Thoracic aorta (tissue), 2 donors: ENCODE results near the gene PTPRE. TPM values are rescaled to one million over a fixed set of nuclear protein-coding genes. Genes with fewer than 3 reads are reported as not detected.
A peak's percentile ranks its signal among the peaks of the same experiment; 100 is the strongest.

Experiments used
- ATAC-seq: fragments of 150-250 bp; one replicate; pipeline ENCODE4 v1.8.0; 2017; ENCODE audit warnings: low read depth; ENCODE audit not compliant: insufficient number of reproducible peaks, low FRiP score
- DNase-seq: peaks from one replicate; pipeline ENCODE4 v3.0.0-alpha.2; 2020; ENCODE audit warnings: low spot score
- H3K27ac ChIP-seq, 2 donors: fragments of 200-600 bp; sonication (generic); 1 replicate in 1 of 2; 2 replicates in 1 of 2; pipeline ENCODE4 v1.5.1; 2016; ENCODE audit warnings: mild to moderate bottlenecking in 2 of 2, moderate library complexity in 2 of 2
- H3K27me3 ChIP-seq: fragments of 200-600 bp; sonication (generic); replicated peaks from 2 replicates; pipeline ENCODE4 v1.6.0; 2016; ENCODE audit warnings: mild to moderate bottlenecking; ENCODE audit not compliant: insufficient read depth
- H3K36me3 ChIP-seq: fragments of 200-600 bp; sonication (generic); one replicate; pipeline ENCODE4 v1.5.1; 2016
- H3K4me1 ChIP-seq, 2 donors: fragments of 200-600 bp; sonication (generic); 1 replicate in 1 of 2; 2 replicates in 1 of 2; pipeline versions ENCODE4 v1.5.1 to v1.6.0; 2016; ENCODE audit warnings: low read depth in 2 of 2, mild to moderate bottlenecking in 1 of 2; ENCODE audit not compliant: control insufficient read depth in 1 of 2
- H3K4me3 ChIP-seq: fragments of 200-600 bp; sonication (generic); 2 replicates; pipeline ENCODE4 v1.5.1; 2016; ENCODE audit warnings: mild to moderate bottlenecking
- H3K9me3 ChIP-seq: fragments of 200-600 bp; sonication (generic); 2 replicates; pipeline ENCODE4 v1.5.1; 2016
- CTCF ChIP-seq: fragments of 200-600 bp; sonication (generic); IDR thresholded peaks from one replicate; pipeline ENCODE4 v1.5.1; 2019; ENCODE audit warnings: antibody characterized with exemption
- total RNA-seq, 2 donors: library from RNA; depleted of rRNA; stranded (reverse); fragments of >200 nt; gene quantifications; one replicate each; pipeline versions ENCODE4 v1.1.0 to v1.2.3, GENCODE V29; 2016

The PTPRE gene
- total RNA-seq, 2 donors from 2014 or later, result 41.9 to 45.1 TPM

GRCh38 chr10:127922206-127922605 lies 15.3 kb downstream of the PTPRE start:
- no peak for DNase-seq
- no peak for ATAC-seq
- H3K27me3 ChIP-seq, result no peaks in the 10 kb centered on the region

GRCh38 chr10:127922675-127923366 lies 15.9 kb downstream of the PTPRE start:
- ATAC-seq (peak; percentile 34), DNase-seq (peak; percentile 66)
- Histone ChIP-seq H3K27ac (peak overlapping the region; percentile 73 to 79), H3K4me1 (peaks cover 40 to 72% of the 10 kb centered on the region in 2 donors), H3K9me3 (no peaks in the 10 kb centered on the region), H3K36me3 (no peaks in the 10 kb centered on the region), H3K27me3 (no peaks in the 10 kb centered on the region), H3K4me3 (peak overlapping the region; percentile 6)
- no peak for TF ChIP-seq CTCF

More at GRCh38 chr10:127922206-127922605, 15.3 kb downstream of the PTPRE start:
- H3K4me3 ChIP-seq, result no peak overlapping the region
- no peaks in the 10 kb centered on the region for H3K9me3 ChIP-seq
- TF ChIP-seq CTCF, result no peak
- H3K4me1 ChIP-seq, result peaks cover 40 to 72% of the 10 kb centered on the region in 2 donors
- H3K27ac ChIP-seq, result peak overlapping the region; percentile 73 to 79
- H3K36me3 ChIP-seq, result no peaks in the 10 kb centered on the region

GRCh38 chr10:127923646-127924045 lies 16.7 kb downstream of the PTPRE start:
- peaks cover 38 to 71% of the 10 kb centered on the region in 2 donors for H3K4me1 ChIP-seq
- DNase-seq (no peak), ATAC-seq (no peak)
- no peaks in the 10 kb centered on the region for H3K27me3 ChIP-seq
- no peaks in the 10 kb centered on the region for H3K9me3 ChIP-seq
- TF ChIP-seq CTCF, result no peak
- peak overlapping the region; percentile 73 to 79 for H3K27ac ChIP-seq
- no peak overlapping the region for H3K4me3 ChIP-seq
- no peaks in the 10 kb centered on the region for H3K36me3 ChIP-seq

GRCh38 chr10:127925471-127926207 lies 18.7 kb downstream of the PTPRE start:
- no peak for DNase-seq
- no peak for ATAC-seq
- Histone ChIP-seq H3K4me1 (peaks cover 21 to 51% of the 10 kb centered on the region in 2 donors), H3K4me3 (no peak overlapping the region), H3K9me3 (no peaks in the 10 kb centered on the region), H3K27me3 (no peaks in the 10 kb centered on the region), H3K27ac (peak overlapping the region in 1 of 2 donors; percentile 50), H3K36me3 (no peaks in the 10 kb centered on the region)
- TF ChIP-seq CTCF, result no peak

GRCh38 chr10:127926455-127926854 lies 19.6 kb downstream of the PTPRE start:
- ATAC-seq, result no peak
- H3K36me3 ChIP-seq, result no peaks in the 10 kb centered on the region
- H3K4me1 ChIP-seq, result peaks cover 19 to 43% of the 10 kb centered on the region in 2 donors
- H3K4me3 ChIP-seq, result no peak overlapping the region
- no peaks in the 10 kb centered on the region for H3K27me3 ChIP-seq
- H3K9me3 ChIP-seq, result no peaks in the 10 kb centered on the region
- no peak for TF ChIP-seq CTCF
- peak overlapping the region in 1 of 2 donors; percentile 50 for H3K27ac ChIP-seq
- DNase-seq, result no peak
